ENCODE data around the gene GTF2H4.
"Not testable (repeated sequence)": the region's sequence is repeated elsewhere in the genome, so short reads cannot be mapped to it uniquely, and the experiment has no call there.

The GTF2H4 gene

GRCh38 chr6:30907758-30908591 lies at the start of gene GTF2H4:
Gene GTF2H4, plus strand, starts transcription at chr6:30908207.
- DNase-seq = peak; percentile 99

- not testable (repeated sequence) for DNase-seq
These were observed 48.3 kb upstream of the GTF2H4 start for GRCh38 chr6:30859726-30860125.

- DNase-seq = no peak
These were observed 46.6 kb upstream of the GTF2H4 start for GRCh38 chr6:30861257-30862048.

- DNase-seq = no peak
These were observed 45.7 kb upstream of the GTF2H4 start for GRCh38 chr6:30862156-30862875.

GRCh38 chr6:30864325-30864724 lies 43.7 kb upstream of the GTF2H4 start:
- DNase-seq = no peak

- not testable (repeated sequence) for DNase-seq
These were observed 38.7 kb upstream of the GTF2H4 start for GRCh38 chr6:30869241-30869749.

- no peak for DNase-seq
These were observed 37.5 kb upstream of the GTF2H4 start for GRCh38 chr6:30870546-30870945.

- DNase-seq = no peak
These were observed 36.3 kb upstream of the GTF2H4 start for GRCh38 chr6:30871592-30872183.

- DNase-seq = no peak
These were observed 34.8 kb upstream of the GTF2H4 start for GRCh38 chr6:30873137-30873640.

GRCh38 chr6:30873795-30874194 lies 34.2 kb upstream of the GTF2H4 start:
- not testable (repeated sequence) for DNase-seq

GRCh38 chr6:30875244-30876038 lies 32.6 kb upstream of the GTF2H4 start:
- peak; percentile 94 for DNase-seq

- DNase-seq = no peak
These were observed 31.8 kb upstream of the GTF2H4 start for GRCh38 chr6:30876039-30876730.

GRCh38 chr6:30877419-30878262 lies 30.4 kb upstream of the GTF2H4 start:
- peak; percentile 88 for DNase-seq

- DNase-seq = no peak
These were observed 28.2 kb upstream of the GTF2H4 start for GRCh38 chr6:30879684-30880427.

GRCh38 chr6:30880698-30881252 lies 27.2 kb upstream of the GTF2H4 start:
- DNase-seq = peak; percentile 62

GRCh38 chr6:30881392-30882203 lies 26.4 kb upstream of the GTF2H4 start:
- DNase-seq = no peak

- no peak for DNase-seq
These were observed 25.7 kb upstream of the GTF2H4 start for GRCh38 chr6:30882204-30882758.
